Measurements from ENCODE around the gene CNOT6L.
"Not testable (repeated sequence)": the region's sequence is repeated elsewhere in the genome, so short reads cannot be mapped to it uniquely, and the experiment has no call there.

Gene CNOT6L

GRCh38 chr4:77818602-77819403 lies at the start of gene CNOT6L:
CNOT6L (minus strand) TSS chr4:77819368; CDS start chr4:77819308, 60 bp downstream.
- peak in 1 of 2 donors; percentile 78 for DNase-seq (ENCODE audit: extremely low read depth in 1 of 2, low read depth in 1 of 2)

- no peak for DNase-seq (ENCODE audit: extremely low read depth in 1 of 2, low read depth in 1 of 2)
Measured at GRCh38 chr4:77865259-77865658, 46.1 kb upstream of the CNOT6L start.

GRCh38 chr4:77863341-77863740 lies 44.2 kb upstream of the CNOT6L start:
- DNase-seq (ENCODE audit: extremely low read depth in 1 of 2, low read depth in 1 of 2) = not testable (repeated sequence)

- DNase-seq (ENCODE audit: extremely low read depth in 1 of 2, low read depth in 1 of 2) = peak; percentile 75 to 82
Measured at GRCh38 chr4:77862478-77863216, 43.5 kb upstream of the CNOT6L start, which contains the start of gene MRPL1. MRPL1 (plus strand) TSS chr4:77862830; CDS start chr4:77862849, 19 bp downstream.

- DNase-seq (ENCODE audit: extremely low read depth in 1 of 2, low read depth in 1 of 2) = no peak
Measured at GRCh38 chr4:77861495-77861894, 42.3 kb upstream of the CNOT6L start.

GRCh38 chr4:77859256-77859655 lies 40.1 kb upstream of the CNOT6L start:
- DNase-seq (ENCODE audit: extremely low read depth in 1 of 2, low read depth in 1 of 2) = no peak

- DNase-seq (ENCODE audit: extremely low read depth in 1 of 2, low read depth in 1 of 2) = no peak
Measured at GRCh38 chr4:77856152-77856551, 37.0 kb upstream of the CNOT6L start.

- DNase-seq (ENCODE audit: extremely low read depth in 1 of 2, low read depth in 1 of 2) = no peak
Measured at GRCh38 chr4:77854431-77855111, 35.4 kb upstream of the CNOT6L start.

GRCh38 chr4:77852892-77853495 lies 33.8 kb upstream of the CNOT6L start:
- DNase-seq (ENCODE audit: extremely low read depth in 1 of 2, low read depth in 1 of 2) = peak in 1 of 2 donors; percentile 37

GRCh38 chr4:77849278-77849965 lies 30.3 kb upstream of the CNOT6L start:
- DNase-seq (ENCODE audit: extremely low read depth in 1 of 2, low read depth in 1 of 2) = no peak

- no peak for DNase-seq (ENCODE audit: extremely low read depth in 1 of 2, low read depth in 1 of 2)
Measured at GRCh38 chr4:77848508-77848907, 29.3 kb upstream of the CNOT6L start.

GRCh38 chr4:77845929-77846328 lies 26.8 kb upstream of the CNOT6L start:
- DNase-seq (ENCODE audit: extremely low read depth in 1 of 2, low read depth in 1 of 2) = no peak

- no peak for DNase-seq (ENCODE audit: extremely low read depth in 1 of 2, low read depth in 1 of 2)
Measured at GRCh38 chr4:77845400-77845799, 26.2 kb upstream of the CNOT6L start.

- no peak for DNase-seq (ENCODE audit: extremely low read depth in 1 of 2, low read depth in 1 of 2)
Measured at GRCh38 chr4:77844363-77844762, 25.2 kb upstream of the CNOT6L start.

- no peak for DNase-seq (ENCODE audit: extremely low read depth in 1 of 2, low read depth in 1 of 2)
Measured at GRCh38 chr4:77843628-77844027, 24.5 kb upstream of the CNOT6L start.

GRCh38 chr4:77834403-77834802 lies 15.2 kb upstream of the CNOT6L start:
- DNase-seq (ENCODE audit: extremely low read depth in 1 of 2, low read depth in 1 of 2) = no peak

- no peak for DNase-seq (ENCODE audit: extremely low read depth in 1 of 2, low read depth in 1 of 2)
Measured at GRCh38 chr4:77833126-77833724, 14.1 kb upstream of the CNOT6L start.

- DNase-seq (ENCODE audit: extremely low read depth in 1 of 2, low read depth in 1 of 2) = no peak
Measured at GRCh38 chr4:77827343-77827742, 8.2 kb upstream of the CNOT6L start.

GRCh38 chr4:77826275-77826674 lies 7.1 kb upstream of the CNOT6L start:
- DNase-seq (ENCODE audit: extremely low read depth in 1 of 2, low read depth in 1 of 2) = no peak

GRCh38 chr4:77821775-77822174 lies 2.6 kb upstream of the CNOT6L start:
- DNase-seq (ENCODE audit: extremely low read depth in 1 of 2, low read depth in 1 of 2) = no peak

All from activated CD8-positive, alpha-beta memory T cell treated with anti-CD3 and anti-CD28 coated beads for 1 hour (primary cell).